Measurements from ENCODE around the gene GJC3. TPM values are rescaled to one million over a fixed set of nuclear protein-coding genes. Genes with fewer than 3 reads are reported as not detected.
"Not testable (repeated sequence)": the region's sequence is repeated elsewhere in the genome, so short reads cannot be mapped to it uniquely, and the experiment has no call there.

GJC3 gene
- polyA plus RNA-seq, 4 donors = 0.22 to 0.33 TPM; not detected in 2

- WGBS, 3 donors = 71 to 83% (median 75%) methylated on average over 9 of the region's 9 CpGs
- FAIRE-seq (no peak), DNase-seq (no peak)
- Histone ChIP-seq H3K9me3 (ENCODE audit: control insufficient read depth in 2 of 2, insufficient read depth in 1 of 2, low read depth in 1 of 2, low read length in 1 of 2) (no peaks in the 10 kb centered on the region), H3K27ac (ENCODE audit: low read depth in 1 of 3, low read length in 2 of 3) (no peak overlapping the region), H3K27me3 (ENCODE audit: control insufficient read depth in 3 of 3, insufficient read depth in 3 of 3, low read length in 3 of 3) (peaks cover 0 to 5% (median 4%) of the 10 kb centered on the region in 3 donors), H3K36me3 (ENCODE audit: control insufficient read depth in 3 of 3, insufficient read depth in 2 of 3, low read depth in 1 of 3, low read length in 3 of 3) (no peaks in the 10 kb centered on the region), H3K4me1 (ENCODE audit: control insufficient read depth in 3 of 3, insufficient read depth in 2 of 3, low read depth in 1 of 3, low read length in 2 of 3) (no peaks in the 10 kb centered on the region), H3K4me3 (ENCODE audit: low read depth in 1 of 3, low read length in 3 of 3) (no peak overlapping the region)
Observed at GRCh38 chr7:99958564-99959227, 29.3 kb upstream of the GJC3 start.

DNA sequence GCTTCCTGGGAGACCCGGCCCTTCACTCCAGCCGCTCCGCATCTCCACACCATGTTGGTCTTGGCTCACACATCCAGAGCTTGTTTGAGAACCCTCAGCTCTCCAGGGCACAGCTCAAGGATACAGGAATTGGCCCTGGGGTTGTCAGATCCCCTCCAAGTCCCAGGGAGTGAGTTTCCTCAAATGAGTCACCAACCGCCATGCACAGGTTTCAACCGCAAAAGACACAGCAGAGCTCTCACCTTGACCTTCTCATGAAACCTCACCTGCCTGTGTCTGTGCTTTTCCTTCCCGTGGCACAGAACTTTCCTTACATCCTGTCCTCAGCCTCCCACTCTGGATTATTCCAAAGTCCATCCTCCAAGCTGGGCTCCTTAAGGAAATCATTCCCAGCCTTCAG lies 25.8 kb upstream of the GJC3 start:
- Histone ChIP-seq H3K27me3 (ENCODE audit: control insufficient read depth in 3 of 3, insufficient read depth in 3 of 3, low read length in 3 of 3) (peaks cover 0 to 3% (median 0%) of the 10 kb centered on the region in 3 donors), H3K36me3 (ENCODE audit: control insufficient read depth in 3 of 3, insufficient read depth in 2 of 3, low read depth in 1 of 3, low read length in 3 of 3) (no peaks in the 10 kb centered on the region), H3K4me1 (ENCODE audit: control insufficient read depth in 3 of 3, insufficient read depth in 2 of 3, low read depth in 1 of 3, low read length in 2 of 3) (peaks cover 0 to 2% (median 0%) of the 10 kb centered on the region in 3 donors), H3K9me3 (ENCODE audit: control insufficient read depth in 2 of 2, insufficient read depth in 1 of 2, low read depth in 1 of 2, low read length in 1 of 2) (peaks cover 0 to 9% of the 10 kb centered on the region in 2 donors), H3K27ac (ENCODE audit: low read depth in 1 of 3, low read length in 2 of 3) (no peak overlapping the region), H3K4me3 (ENCODE audit: low read depth in 1 of 3, low read length in 3 of 3) (no peak overlapping the region)
- FAIRE-seq (no peak), DNase-seq (peak in 1 of 2 donors; percentile 29)
- 50 to 76% (median 56%) methylated on average over 6 of the region's 6 CpGs for WGBS, 3 donors

GRCh38 chr7:99954643-99955042 lies 25.2 kb upstream of the GJC3 start:
- H3K27ac ChIP-seq (ENCODE audit: low read depth in 1 of 3, low read length in 2 of 3); H3K9me3 ChIP-seq (ENCODE audit: control insufficient read depth in 2 of 2, insufficient read depth in 1 of 2, low read depth in 1 of 2, low read length in 1 of 2); H3K36me3 ChIP-seq (ENCODE audit: control insufficient read depth in 3 of 3, insufficient read depth in 2 of 3, low read depth in 1 of 3, low read length in 3 of 3); FAIRE-seq; H3K27me3 ChIP-seq (ENCODE audit: control insufficient read depth in 3 of 3, insufficient read depth in 3 of 3, low read length in 3 of 3); DNase-seq; H3K4me3 ChIP-seq (ENCODE audit: low read depth in 1 of 3, low read length in 3 of 3); H3K4me1 ChIP-seq (ENCODE audit: control insufficient read depth in 3 of 3, insufficient read depth in 2 of 3, low read depth in 1 of 3, low read length in 2 of 3): not testable (repeated sequence)
- WGBS, 3 donors = 87 to 98% (median 92%) methylated on average over 7 of the region's 7 CpGs

GRCh38 chr7:99953649-99954048 lies 24.2 kb upstream of the GJC3 start:
- peaks cover 0 to 10% of the 10 kb centered on the region in 2 donors for H3K9me3 ChIP-seq (ENCODE audit: control insufficient read depth in 2 of 2, insufficient read depth in 1 of 2, low read depth in 1 of 2, low read length in 1 of 2)
- no peak overlapping the region for H3K4me3 ChIP-seq (ENCODE audit: low read depth in 1 of 3, low read length in 3 of 3)
- DNase-seq = no peak
- no peak for FAIRE-seq
- WGBS, 3 donors = 72 to 85% (median 82%) methylated on average over 3 of the region's 3 CpGs
- peaks cover 0 to 2% (median 0%) of the 10 kb centered on the region in 3 donors for H3K4me1 ChIP-seq (ENCODE audit: control insufficient read depth in 3 of 3, insufficient read depth in 2 of 3, low read depth in 1 of 3, low read length in 2 of 3)
- H3K27me3 ChIP-seq (ENCODE audit: control insufficient read depth in 3 of 3, insufficient read depth in 3 of 3, low read length in 3 of 3) = peaks cover 0 to under 1% (median 0%) of the 10 kb centered on the region in 3 donors
- no peaks in the 10 kb centered on the region for H3K36me3 ChIP-seq (ENCODE audit: control insufficient read depth in 3 of 3, insufficient read depth in 2 of 3, low read depth in 1 of 3, low read length in 3 of 3)
- H3K27ac ChIP-seq (ENCODE audit: low read depth in 1 of 3, low read length in 2 of 3) = peak overlapping the region in 1 of 3 donors; percentile 4

GRCh38 chr7:99952649-99953048 lies 23.2 kb upstream of the GJC3 start:
- DNase-seq; H3K36me3 ChIP-seq (ENCODE audit: control insufficient read depth in 3 of 3, insufficient read depth in 2 of 3, low read depth in 1 of 3, low read length in 3 of 3); H3K27me3 ChIP-seq (ENCODE audit: control insufficient read depth in 3 of 3, insufficient read depth in 3 of 3, low read length in 3 of 3); H3K4me3 ChIP-seq (ENCODE audit: low read depth in 1 of 3, low read length in 3 of 3); H3K4me1 ChIP-seq (ENCODE audit: control insufficient read depth in 3 of 3, insufficient read depth in 2 of 3, low read depth in 1 of 3, low read length in 2 of 3); H3K9me3 ChIP-seq (ENCODE audit: control insufficient read depth in 2 of 2, insufficient read depth in 1 of 2, low read depth in 1 of 2, low read length in 1 of 2); H3K27ac ChIP-seq (ENCODE audit: low read depth in 1 of 3, low read length in 2 of 3): not testable (repeated sequence)
- FAIRE-seq = peak; percentile 5
- WGBS, 3 donors = 65 to 85% (median 78%) methylated on average over 3 to 4 of the region's 4 CpGs

DNA sequence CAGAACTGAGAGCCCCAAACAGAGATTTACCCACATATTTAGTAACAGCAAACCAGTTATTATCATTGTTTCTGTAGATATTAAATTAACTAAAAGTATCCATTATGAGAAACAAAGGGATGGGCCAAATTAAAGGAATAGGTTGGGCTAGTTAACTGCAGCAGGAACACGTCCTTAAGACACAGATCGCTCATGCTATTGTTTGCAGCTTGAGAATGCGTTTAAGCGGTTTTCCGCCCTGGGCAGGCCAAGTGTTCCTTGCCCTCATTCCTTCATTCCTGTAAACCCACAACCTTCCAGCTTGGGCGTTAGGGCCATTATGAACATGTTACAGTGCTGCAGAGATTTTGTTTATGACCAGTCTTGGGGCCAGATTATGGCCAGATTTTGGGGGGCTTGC lies 21.4 kb upstream of the GJC3 start:
- WGBS, 3 donors = 89 to 92% (median 91%) methylated on average over 6 of the region's 6 CpGs
- not testable (repeated sequence) for H3K9me3 ChIP-seq (ENCODE audit: control insufficient read depth in 2 of 2, insufficient read depth in 1 of 2, low read depth in 1 of 2, low read length in 1 of 2); DNase-seq; H3K4me3 ChIP-seq (ENCODE audit: low read depth in 1 of 3, low read length in 3 of 3); H3K36me3 ChIP-seq (ENCODE audit: control insufficient read depth in 3 of 3, insufficient read depth in 2 of 3, low read depth in 1 of 3, low read length in 3 of 3); FAIRE-seq; H3K4me1 ChIP-seq (ENCODE audit: control insufficient read depth in 3 of 3, insufficient read depth in 2 of 3, low read depth in 1 of 3, low read length in 2 of 3); H3K27me3 ChIP-seq (ENCODE audit: control insufficient read depth in 3 of 3, insufficient read depth in 3 of 3, low read length in 3 of 3); H3K27ac ChIP-seq (ENCODE audit: low read depth in 1 of 3, low read length in 2 of 3)

DNA sequence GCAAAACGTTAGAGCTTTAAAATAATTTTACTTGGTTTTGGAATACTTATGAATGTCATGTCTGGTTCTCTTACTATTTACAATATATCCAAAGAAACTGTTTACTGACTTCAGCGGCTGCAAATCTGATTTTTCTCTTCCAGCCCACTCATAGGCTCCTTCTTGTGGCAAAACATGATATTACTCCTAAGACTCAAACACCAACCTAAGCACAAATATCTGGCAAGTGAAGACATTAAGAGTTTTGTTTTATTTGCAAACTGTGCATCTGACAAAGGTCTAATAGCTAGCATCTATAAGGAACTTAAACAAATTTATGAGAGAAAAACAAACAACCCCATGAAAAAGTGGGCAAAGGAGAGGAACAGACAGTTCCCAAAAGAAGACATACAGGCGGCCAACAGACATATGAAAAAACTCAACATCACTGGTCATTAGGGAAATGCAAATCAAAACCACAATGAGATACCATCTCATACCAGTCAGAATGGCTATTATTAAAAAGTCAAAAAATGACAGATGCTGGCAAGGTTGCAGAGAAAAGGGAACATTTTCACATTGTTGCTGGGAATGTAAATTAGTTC lies 20.3 kb upstream of the GJC3 start:
- WGBS, 3 donors = 56 to 68% (median 67%) methylated on average over 3 of the region's 3 CpGs
- FAIRE-seq (no peak), DNase-seq (no peak)
- Histone ChIP-seq H3K4me3 (ENCODE audit: low read depth in 1 of 3, low read length in 3 of 3) (no peak overlapping the region), H3K27me3 (ENCODE audit: control insufficient read depth in 3 of 3, insufficient read depth in 3 of 3, low read length in 3 of 3) (no peaks in the 10 kb centered on the region), H3K9me3 (ENCODE audit: control insufficient read depth in 2 of 2, insufficient read depth in 1 of 2, low read depth in 1 of 2, low read length in 1 of 2) (peaks cover 0 to 10% of the 10 kb centered on the region in 2 donors), H3K27ac (ENCODE audit: low read depth in 1 of 3, low read length in 2 of 3) (no peak overlapping the region), H3K4me1 (ENCODE audit: control insufficient read depth in 3 of 3, insufficient read depth in 2 of 3, low read depth in 1 of 3, low read length in 2 of 3) (peaks cover 0 to 2% (median 0%) of the 10 kb centered on the region in 3 donors), H3K36me3 (ENCODE audit: control insufficient read depth in 3 of 3, insufficient read depth in 2 of 3, low read depth in 1 of 3, low read length in 3 of 3) (no peaks in the 10 kb centered on the region)

- Histone ChIP-seq H3K4me3 (ENCODE audit: low read depth in 1 of 3, low read length in 3 of 3) (no peak overlapping the region), H3K9me3 (ENCODE audit: control insufficient read depth in 2 of 2, insufficient read depth in 1 of 2, low read depth in 1 of 2, low read length in 1 of 2) (peaks cover 0 to 10% of the 10 kb centered on the region in 2 donors), H3K27me3 (ENCODE audit: control insufficient read depth in 3 of 3, insufficient read depth in 3 of 3, low read length in 3 of 3) (no peaks in the 10 kb centered on the region), H3K4me1 (ENCODE audit: control insufficient read depth in 3 of 3, insufficient read depth in 2 of 3, low read depth in 1 of 3, low read length in 2 of 3) (no peaks in the 10 kb centered on the region), H3K27ac (ENCODE audit: low read depth in 1 of 3, low read length in 2 of 3) (no peak overlapping the region), H3K36me3 (ENCODE audit: control insufficient read depth in 3 of 3, insufficient read depth in 2 of 3, low read depth in 1 of 3, low read length in 3 of 3) (no peaks in the 10 kb centered on the region)
- FAIRE-seq = no peak
- no peak for DNase-seq
- WGBS, 3 donors = 73 to 92% (median 87%) methylated on average over 1 of the region's 1 CpG
Observed at GRCh38 chr7:99947608-99948007, 18.2 kb upstream of the GJC3 start.

Measured in small intestine (tissue), 7 donors.